ENCODE measurements around the gene RNH1.
A peak's percentile ranks its signal among the peaks of the same experiment; 100 is the strongest.
"Not testable (repeated sequence)": the region's sequence is repeated elsewhere in the genome, so short reads cannot be mapped to it uniquely, and the experiment has no call there.

The RNH1 gene

GRCh38 chr11:473962-474785, 32.9 kb downstream of the RNH1 start:
- DNase-seq = no peak

- DNase-seq = no peak
Measured at GRCh38 chr11:473415-473814, 33.6 kb downstream of the RNH1 start.

GRCh38 chr11:472816-473215, 34.2 kb downstream of the RNH1 start:
- DNase-seq = no peak

- DNase-seq = no peak
Measured at GRCh38 chr11:472272-472671, 34.8 kb downstream of the RNH1 start.

GRCh38 chr11:471468-472145, 35.4 kb downstream of the RNH1 start:
- DNase-seq = no peak

- DNase-seq = no peak
Measured at GRCh38 chr11:469684-470560, 37.1 kb downstream of the RNH1 start.

GRCh38 chr11:469026-469683, 37.9 kb downstream of the RNH1 start:
- not testable (repeated sequence) for DNase-seq

- DNase-seq = no peak
Measured at GRCh38 chr11:468493-468892, 38.5 kb downstream of the RNH1 start.

GRCh38 chr11:468036-468435, 39.0 kb downstream of the RNH1 start:
- DNase-seq = no peak

- no peak for DNase-seq
Measured at GRCh38 chr11:465896-466530, 41.0 kb downstream of the RNH1 start.

- DNase-seq = no peak
Measured at GRCh38 chr11:464316-464715, 42.7 kb downstream of the RNH1 start.

GRCh38 chr11:462107-462890, 44.7 kb downstream of the RNH1 start:
- no peak for DNase-seq

- no peak for DNase-seq
Measured at GRCh38 chr11:461626-462025, 45.4 kb downstream of the RNH1 start.

- DNase-seq = no peak
Measured at GRCh38 chr11:460331-461199, 46.5 kb downstream of the RNH1 start.

- no peak for DNase-seq
Measured at GRCh38 chr11:459511-460220, 47.4 kb downstream of the RNH1 start.

- DNase-seq = no peak
Measured at GRCh38 chr11:457111-457760, 49.8 kb downstream of the RNH1 start.

- peak; percentile 27 for DNase-seq
Measured at GRCh38 chr11:456533-456932, 50.5 kb downstream of the RNH1 start.

GRCh38 chr11:455566-456147, 51.4 kb downstream of the RNH1 start:
- no peak for DNase-seq

Measured in activated CD4-positive, alpha-beta T cell treated with anti-CD3 and anti-CD28 coated beads, Interleukin-2, amount 50 U/mL, for 1 hour (primary cell).